HepG2 (cell line): ENCODE measurements around the gene AP3B2. TPM values are rescaled to one million over a fixed set of nuclear protein-coding genes. Genes with fewer than 3 reads are reported as not detected.
A peak's percentile ranks its signal among the peaks of the same experiment; 100 is the strongest.

ENCODE experiments used
- CENPT ChIP-seq: sonication (generic); formaldehyde crosslinking; IDR thresholded peaks from 2 replicates; pipeline ENCODE4 v1.8.0; 2022; ENCODE audit warnings: low read depth, mild to moderate bottlenecking, moderate library complexity, missing genetic modification reagents
- E2F5 ChIP-seq: sonication (generic); formaldehyde crosslinking; conservative IDR thresholded peaks from 2 replicates; pipeline ENCODE4 v1.4.0; 2020; ENCODE audit warnings: missing genetic modification reagents
- HNRNPH1 ChIP-seq: fragments of 200-400 bp; formaldehyde crosslinking; optimal IDR thresholded peaks from 2 replicates; pipeline ENCODE3; 2017; ENCODE audit warnings: mild to moderate bottlenecking, low read depth, low read length
- KLF11 ChIP-seq: IDR thresholded peaks from 2 replicates; pipeline ENCODE4 v1.6.1; 2016; ENCODE audit warnings: missing compliant biosample characterization
- MEF2D ChIP-seq: sonication (generic); formaldehyde crosslinking; IDR thresholded peaks from 2 replicates; pipeline ENCODE4 v1.5.1; 2020; ENCODE audit warnings: mild to moderate bottlenecking, missing genetic modification reagents
- POLR2G ChIP-seq: fragments of 200-400 bp; formaldehyde crosslinking; IDR thresholded peaks from 2 replicates; pipeline ENCODE4 v1.6.1; 2018; ENCODE audit warnings: mild to moderate bottlenecking, low read depth, low read length, moderate library complexity
- ZHX1 ChIP-seq: sonication (generic); formaldehyde crosslinking; IDR thresholded peaks from 2 replicates; pipeline ENCODE4 v1.8.1; 2022; ENCODE audit warnings: low read depth, mild to moderate bottlenecking, missing genetic modification reagents
- ZNF10 ChIP-seq: sonication (generic); formaldehyde crosslinking; IDR thresholded peaks from 2 replicates; pipeline ENCODE4 v1.4.0; 2020; ENCODE audit warnings: mild to moderate bottlenecking, low read depth, missing genetic modification reagents, borderline replicate concordance
- ZNF142 ChIP-seq: sonication (generic); formaldehyde crosslinking; IDR thresholded peaks from 2 replicates; pipeline ENCODE4 v1.4.0; 2020; ENCODE audit warnings: missing genetic modification reagents
- ZNF20 ChIP-seq: sonication (generic); formaldehyde crosslinking; IDR thresholded peaks from 2 replicates; pipeline ENCODE4 v1.4.0; 2020; ENCODE audit warnings: mild to moderate bottlenecking, moderate library complexity, missing genetic modification reagents
- ZNF207 ChIP-seq: fragments of 450-650 bp; IDR thresholded peaks from 2 replicates; pipeline ENCODE4 v1.6.1; 2016; ENCODE audit warnings: antibody characterized with exemption, borderline replicate concordance
- ZNF678 ChIP-seq: sonication (generic); formaldehyde crosslinking; IDR thresholded peaks from 2 replicates; pipeline ENCODE4 v1.4.0; 2020; ENCODE audit warnings: mild to moderate bottlenecking, missing genetic modification reagents
- ZNF710 ChIP-seq: sonication (generic); formaldehyde crosslinking; IDR thresholded peaks from 2 replicates; pipeline ENCODE4 v1.5.0; 2020; ENCODE audit warnings: mild to moderate bottlenecking, missing genetic modification reagents, borderline replicate concordance
- ZNF777 ChIP-seq: sonication (generic); formaldehyde crosslinking; IDR thresholded peaks from 2 replicates; pipeline ENCODE4 v1.4.0; 2020; ENCODE audit warnings: missing genetic modification reagents
- ZNF841 ChIP-seq: sonication (generic); formaldehyde crosslinking; IDR thresholded peaks from 2 replicates; pipeline ENCODE4 v1.8.1; 2023; ENCODE audit warnings: missing genetic modification reagents, borderline replicate concordance
- ZSCAN29 ChIP-seq: sonication (generic); formaldehyde crosslinking; conservative IDR thresholded peaks from 2 replicates; pipeline ENCODE4 v1.4.0; 2020; ENCODE audit warnings: mild to moderate bottlenecking, missing genetic modification reagents
- polyA plus RNA-seq, 8 experiments: library from polyadenylated mRNA; depleted of rRNA in 3 of 8; stranded (reverse) in 7 of 8; unstranded in 1 of 8; fragments of >200 nt; fragmentation: Illumina TruSeq in 4 of 8; extraction: Trizol in 4 of 8; gene quantifications; 2 replicates each; pipeline versions ENCODE4 v1.2.1 to v1.2.3, GENCODE V29; 2011 to 2016; ENCODE audit warnings: low read depth in 4 of 8, missing spikeins in 1 of 8, mixed read lengths in 1 of 8; ENCODE audit not compliant: insufficient read depth in 1 of 8
- total RNA-seq, 5 experiments: library from RNA; depleted of rRNA; stranded (reverse); fragments of >200 nt; fragmentation: Illumina TruSeq; extraction: Trizol; gene quantifications; 2 replicates each; pipeline ENCODE4 v1.2.3, GENCODE V29; 2016; ENCODE audit warnings: low read depth in 1 of 5

The AP3B2 gene
- total and polyA plus RNA-seq, 2 of the 13 experiments (the other 11 are each of a cell fraction or from before 2014, with no cell fraction given), result not detected

- TF ChIP-seq ZNF710, result no peak
- no peak for TF ChIP-seq MEF2D
- TF ChIP-seq CENPT (CRISPR knock-in tag), result peak; percentile 40; the same call in 1 of the 2 replicates
- 0 out of 2 replicates have a peak, but pooled peaks have one; percentile 59 for TF ChIP-seq E2F5
- no peak for TF ChIP-seq ZNF841
- TF ChIP-seq ZHX1, result no peak
- no peak for TF ChIP-seq ZNF20
- TF ChIP-seq ZNF142, result peak; percentile 57; the same call in 1 of the 2 replicates
- no peak for TF ChIP-seq KLF11 (CRISPR knock-in tag)
- TF ChIP-seq ZNF10 (CRISPR knock-in tag), result no peak
- no peak for TF ChIP-seq HNRNPH1
- peak; percentile 47; the same call in 1 of the 2 replicates for TF ChIP-seq ZNF777
- no peak for TF ChIP-seq POLR2G
- TF ChIP-seq ZSCAN29 (CRISPR knock-in tag), result no peak
- TF ChIP-seq ZNF678 (CRISPR knock-in tag), result peak; percentile 48; the same call in 1 of the 2 replicates
- no peak for TF ChIP-seq ZNF207
These were observed at the start of gene AP3B2 (continued) for GRCh38 chr15:82709421-82710207.
